GM21619 (cell line): ENCODE results near the gene ALS2CL.

ENCODE experiments used
- ATAC-seq: cut with Tn5 transposase; IDR thresholded peaks from one replicate; pipeline ENCODE4 v1.9.1; 2021; ENCODE audit not compliant: unreplicated experiment

ALS2CL gene

GRCh38 chr3:46634856-46635255 is 58.6 kb downstream of the ALS2CL start:
- no peak for ATAC-seq

- ATAC-seq: no peak
Observed at GRCh38 chr3:46632792-46633191, 60.7 kb downstream of the ALS2CL start.

GRCh38 chr3:46629551-46630517 is 63.6 kb downstream of the ALS2CL start:
- ATAC-seq: peak; percentile 77

- ATAC-seq: no peak
Observed at GRCh38 chr3:46628901-46629369, 64.5 kb downstream of the ALS2CL start.

- no peak for ATAC-seq
Observed at GRCh38 chr3:46627078-46627477, 66.4 kb downstream of the ALS2CL start.

GRCh38 chr3:46626039-46626438 is 67.4 kb downstream of the ALS2CL start:
- ATAC-seq: no peak

- no peak for ATAC-seq
Observed at GRCh38 chr3:46624975-46625490, 68.4 kb downstream of the ALS2CL start.

GRCh38 chr3:46624533-46624932 is 68.9 kb downstream of the ALS2CL start:
- no peak for ATAC-seq

GRCh38 chr3:46619845-46620778 is 73.4 kb downstream of the ALS2CL start:
- ATAC-seq: no peak
